Measurements from ENCODE around the gene C1QTNF12. TPM values are rescaled to one million over a fixed set of nuclear protein-coding genes. Genes with fewer than 3 reads are reported as not detected.

C1QTNF12 gene
- polyA plus RNA-seq, 3 donors = 1.1 TPM; not detected in 2

GRCh38 chr1:1285102-1285571 is 38.6 kb upstream of the C1QTNF12 start:
- Histone ChIP-seq H3K27ac (ENCODE audit: low read depth in 1 of 2, low read length in 2 of 2) (no peak overlapping the region), H3K4me2 (replicated peaks; ENCODE audit: extremely low read depth, low read length, poor library complexity, severe bottlenecking) (no peak overlapping the region), H4K20me1 (ENCODE audit: insufficient read depth, low read length) (no peaks in the 10 kb centered on the region), H3K4me1 (ENCODE audit: control insufficient read depth in 1 of 2, insufficient read depth in 2 of 2, low read length in 2 of 2) (no peaks in the 10 kb centered on the region), H3K27me3 (ENCODE audit: control insufficient read depth in 2 of 2, insufficient read depth in 2 of 2, low read length in 2 of 2) (no peaks in the 10 kb centered on the region), H3K36me3 (replicated peaks in 1 of 2; ENCODE audit: control insufficient read depth in 1 of 2, insufficient read depth in 2 of 2, low read length in 2 of 2) (no peaks in the 10 kb centered on the region), H3K9me3 (replicated peaks in 1 of 2; ENCODE audit: control insufficient read depth in 1 of 2, insufficient read depth in 1 of 2, low read length in 2 of 2) (no peaks in the 10 kb centered on the region), H3K79me2 (ENCODE audit: insufficient read depth, low read length) (no peaks in the 10 kb centered on the region), H3K4me3 (replicated peaks in 1 of 3; ENCODE audit: low read depth in 2 of 3, low read length in 3 of 3) (no peak overlapping the region), H3K9ac (ENCODE audit: insufficient read depth, low read length, poor library complexity, severe bottlenecking) (no peak overlapping the region), H2AFZ (ENCODE audit: insufficient read depth, low read depth, low read length, poor library complexity, severe bottlenecking) (no peak overlapping the region)
- intact Hi-C loops (cut with micrococcal nuclease) = no loop called here
- TF ChIP-seq CTCF (IDR thresholded peaks at IDR 0.05) = no peak
- H3K36me3 Mint-ChIP-seq = no peaks in the 10 kb centered on the region
- H3K27me3 Mint-ChIP-seq (ENCODE audit: low read depth in 3 of 3) = peaks cover 0 to 4% (median 1%) of the 10 kb centered on the region in 3 donors
- no peak overlapping the region for H3K27ac Mint-ChIP-seq
- H3K4me1 Mint-ChIP-seq = no peaks in the 10 kb centered on the region
- no peak overlapping the region for H3K4me3 Mint-ChIP-seq
- H3K9me3 Mint-ChIP-seq = peaks cover 0 to 7% (median 0%) of the 10 kb centered on the region in 7 donors
- 93% methylated on average over 22 of the region's 22 CpGs for WGBS (ENCODE audit: insufficient coverage)
- no peak for DNase-seq

GRCh38 chr1:1284221-1285101 is 37.9 kb upstream of the C1QTNF12 start:
- no peaks in the 10 kb centered on the region for H3K36me3 Mint-ChIP-seq
- WGBS (ENCODE audit: insufficient coverage) = 92% methylated on average over 27 of the region's 32 CpGs
- peaks cover 0 to 4% (median 1%) of the 10 kb centered on the region in 3 donors for H3K27me3 Mint-ChIP-seq (ENCODE audit: low read depth in 3 of 3)
- no peaks in the 10 kb centered on the region for H3K4me1 Mint-ChIP-seq
- H3K9me3 ChIP-seq (replicated peaks in 1 of 2; ENCODE audit: control insufficient read depth in 1 of 2, insufficient read depth in 1 of 2, low read length in 2 of 2) = no peaks in the 10 kb centered on the region
- no peak overlapping the region for H3K27ac ChIP-seq (ENCODE audit: low read depth in 1 of 2, low read length in 2 of 2)
- H3K79me2 ChIP-seq (ENCODE audit: insufficient read depth, low read length) = no peaks in the 10 kb centered on the region
- no peak overlapping the region for H2AFZ ChIP-seq (ENCODE audit: insufficient read depth, low read depth, low read length, poor library complexity, severe bottlenecking)
- H3K27ac Mint-ChIP-seq = no peak overlapping the region
- H3K4me2 ChIP-seq (replicated peaks; ENCODE audit: extremely low read depth, low read length, poor library complexity, severe bottlenecking) = no peak overlapping the region
- H3K4me3 ChIP-seq (replicated peaks in 1 of 3; ENCODE audit: low read depth in 2 of 3, low read length in 3 of 3) = no peak overlapping the region
- H3K9me3 Mint-ChIP-seq = peaks cover 0 to 5% (median 0%) of the 10 kb centered on the region in 7 donors
- no peak overlapping the region for H3K4me3 Mint-ChIP-seq
- intact Hi-C loops (cut with micrococcal nuclease) = no loop called here
- no peak overlapping the region for H3K9ac ChIP-seq (ENCODE audit: insufficient read depth, low read length, poor library complexity, severe bottlenecking)
- no peak for DNase-seq
- no peaks in the 10 kb centered on the region for H3K27me3 ChIP-seq (ENCODE audit: control insufficient read depth in 2 of 2, insufficient read depth in 2 of 2, low read length in 2 of 2)
- no peaks in the 10 kb centered on the region for H3K36me3 ChIP-seq (replicated peaks in 1 of 2; ENCODE audit: control insufficient read depth in 1 of 2, insufficient read depth in 2 of 2, low read length in 2 of 2)
- H4K20me1 ChIP-seq (ENCODE audit: insufficient read depth, low read length) = no peaks in the 10 kb centered on the region
- TF ChIP-seq CTCF (IDR thresholded peaks at IDR 0.05) = no peak
- H3K4me1 ChIP-seq (ENCODE audit: control insufficient read depth in 1 of 2, insufficient read depth in 2 of 2, low read length in 2 of 2) = no peaks in the 10 kb centered on the region
